HG02610 (cell line): ENCODE measurements around the gene SORL1-AS1.
A peak's percentile ranks its signal among the peaks of the same experiment; 100 is the strongest.

Experiments used
- ATAC-seq: cut with Tn5 transposase; IDR thresholded peaks from one replicate; pipeline ENCODE4 v1.9.1; 2021; ENCODE audit warnings: mild to moderate bottlenecking, moderate library complexity; ENCODE audit not compliant: unreplicated experiment

The SORL1-AS1 gene

GRCh38 chr11:121452609-121453150 is at the start of gene SORL1-AS1:
SORL1-AS1 (minus strand) TSS chr11:121452967.
- ATAC-seq, result peak; percentile 43

- no peak for ATAC-seq
Measured at GRCh38 chr11:121500717-121501116, 48.0 kb upstream of the SORL1-AS1 start.

- no peak for ATAC-seq
Measured at GRCh38 chr11:121500275-121500674, 47.5 kb upstream of the SORL1-AS1 start.

GRCh38 chr11:121499405-121499804 is 46.6 kb upstream of the SORL1-AS1 start:
- ATAC-seq, result no peak

- ATAC-seq, result no peak
Measured at GRCh38 chr11:121497176-121497998, 44.6 kb upstream of the SORL1-AS1 start.

GRCh38 chr11:121494355-121495099 is 41.8 kb upstream of the SORL1-AS1 start:
- peak; percentile 56 for ATAC-seq

GRCh38 chr11:121489823-121490222 is 37.1 kb upstream of the SORL1-AS1 start:
- no peak for ATAC-seq

GRCh38 chr11:121488641-121489040 is 35.9 kb upstream of the SORL1-AS1 start:
- ATAC-seq, result no peak

- ATAC-seq, result no peak
Measured at GRCh38 chr11:121488170-121488569, 35.4 kb upstream of the SORL1-AS1 start.

GRCh38 chr11:121487191-121487590 is 34.4 kb upstream of the SORL1-AS1 start:
- ATAC-seq, result no peak

GRCh38 chr11:121486054-121486453 is 33.3 kb upstream of the SORL1-AS1 start:
- ATAC-seq, result no peak

- no peak for ATAC-seq
Measured at GRCh38 chr11:121485216-121485615, 32.4 kb upstream of the SORL1-AS1 start.

- ATAC-seq, result no peak
Measured at GRCh38 chr11:121483805-121484480, 31.2 kb upstream of the SORL1-AS1 start.

GRCh38 chr11:121482231-121483129 is 29.7 kb upstream of the SORL1-AS1 start:
- ATAC-seq, result peak; percentile 82

- ATAC-seq, result peak; percentile 40
Measured at GRCh38 chr11:121481484-121482230, 28.9 kb upstream of the SORL1-AS1 start.

GRCh38 chr11:121479698-121480238 is 27.0 kb upstream of the SORL1-AS1 start:
- no peak for ATAC-seq

- ATAC-seq, result no peak
Measured at GRCh38 chr11:121478895-121479697, 26.3 kb upstream of the SORL1-AS1 start.

- no peak for ATAC-seq
Measured at GRCh38 chr11:121478226-121478894, 25.6 kb upstream of the SORL1-AS1 start.
